Stimulated activated CD4-positive, alpha-beta T cell treated with anti-CD3 and anti-CD28 coated beads, Interleukin-2, amount 100 ng/mL, for 48 hours (primary cell): ENCODE results near the gene KDM2A.

Experiments used
- DNase-seq, 2 donors: peaks; one replicate each; pipeline ENCODE4 v3.0.0-alpha.2; 2020

KDM2A gene

DNA sequence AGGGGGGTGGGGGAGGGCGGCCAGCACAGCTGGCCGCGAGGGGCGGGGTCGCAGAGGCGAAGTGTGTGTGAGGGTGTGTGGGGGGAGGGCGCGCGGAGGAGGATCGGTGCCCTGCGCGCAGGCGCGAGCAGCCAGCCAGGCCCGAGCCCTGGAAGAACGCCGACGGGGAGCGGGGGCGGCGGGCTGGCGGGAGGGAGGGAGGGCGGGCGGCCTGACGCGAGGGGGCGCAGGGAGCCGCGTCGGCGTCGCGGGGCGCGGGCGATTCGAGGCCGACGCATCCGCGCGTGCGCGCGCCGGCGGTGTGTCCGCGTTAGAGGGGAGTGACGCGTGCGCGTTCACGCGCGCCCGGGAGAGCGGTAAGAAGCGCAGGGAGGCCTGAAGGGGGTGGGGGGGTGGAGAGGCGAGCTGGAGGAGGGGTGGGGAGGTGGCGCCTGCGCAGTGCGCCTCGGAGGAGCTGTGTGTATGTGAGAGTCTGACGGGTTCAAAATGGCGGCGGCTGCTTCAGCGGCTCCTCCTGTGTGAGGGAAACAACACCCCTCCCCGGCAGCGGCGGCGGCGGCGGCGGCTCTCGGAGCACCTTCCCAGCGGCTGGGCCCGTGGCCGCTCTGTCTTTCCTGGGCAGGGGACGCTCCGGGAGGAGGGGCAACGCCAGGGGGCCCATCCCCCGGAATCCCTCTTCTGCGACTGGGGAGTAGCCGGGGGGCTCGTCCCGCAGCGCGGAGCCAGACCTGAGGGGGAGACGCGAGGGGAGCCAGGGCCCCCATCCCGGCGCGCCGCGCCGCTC lies at the start of gene KDM2A:
KDM2A (plus strand) TSS at position 463 of the 784 bp plus-strand sequence. CDS start 2,054 bp downstream, outside the sequence.
- peak; percentile 93 to 98 for DNase-seq

DNA sequence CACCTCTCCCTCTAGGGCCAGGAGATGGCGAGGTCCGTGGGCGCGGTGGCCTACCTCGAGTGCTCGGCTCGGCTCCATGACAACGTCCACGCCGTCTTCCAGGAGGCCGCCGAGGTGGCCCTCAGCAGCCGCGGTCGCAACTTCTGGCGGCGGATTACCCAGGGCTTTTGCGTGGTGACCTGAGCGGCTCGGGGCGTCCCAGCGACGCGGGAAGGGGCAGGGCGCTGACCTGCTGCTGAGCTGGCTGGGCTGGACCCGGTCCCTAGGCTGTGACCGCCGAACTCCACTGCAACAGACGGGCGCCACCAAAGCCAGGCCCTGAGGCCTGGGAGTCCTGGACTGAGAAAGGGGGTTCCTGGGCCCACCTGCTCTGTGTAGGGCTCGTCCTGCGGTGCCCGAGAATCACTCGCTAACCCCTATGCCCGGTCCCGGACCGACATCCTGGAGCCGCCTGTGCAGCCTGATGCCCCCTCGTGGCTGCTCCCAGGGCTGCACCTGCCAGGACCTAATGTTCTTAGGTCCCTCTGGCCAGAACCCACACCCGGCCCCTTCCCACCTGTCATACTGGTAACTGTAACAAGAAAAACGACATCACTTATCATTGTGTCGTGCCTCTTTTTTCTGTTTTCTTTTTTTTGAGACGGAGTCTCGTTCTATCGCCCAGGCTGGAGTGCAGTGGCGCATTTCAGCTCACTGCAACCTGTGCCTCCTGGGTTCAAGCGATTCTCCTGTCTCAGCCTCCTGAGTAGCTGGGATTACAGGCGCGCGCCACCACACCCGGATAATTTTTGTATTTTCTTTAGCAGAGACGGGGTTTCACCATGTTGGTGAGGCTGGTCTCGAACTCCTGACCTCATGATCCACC lies 47.4 kb upstream of the KDM2A start:
- DNase-seq: peak; percentile 72 to 76

DNA sequence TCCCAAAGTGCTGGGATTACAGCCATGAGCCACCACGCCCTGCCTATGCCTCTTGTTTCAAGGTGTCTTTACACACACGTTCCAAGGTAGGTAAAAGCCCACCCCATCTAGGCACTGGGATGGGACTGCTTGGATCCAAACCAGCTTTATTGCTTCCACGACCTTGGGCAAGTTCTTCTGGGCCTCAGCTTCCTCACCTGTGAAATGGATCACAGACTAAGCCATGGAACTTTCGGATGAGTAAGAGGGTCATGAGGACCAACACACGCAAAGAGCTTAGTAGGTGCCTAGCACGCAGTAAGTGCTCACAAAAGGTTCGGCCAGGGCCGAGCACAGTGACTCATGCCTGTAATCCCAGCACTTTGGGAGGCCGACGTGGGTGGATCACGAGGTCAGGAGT lies 46.8 kb upstream of the KDM2A start:
- no peak for DNase-seq

DNA sequence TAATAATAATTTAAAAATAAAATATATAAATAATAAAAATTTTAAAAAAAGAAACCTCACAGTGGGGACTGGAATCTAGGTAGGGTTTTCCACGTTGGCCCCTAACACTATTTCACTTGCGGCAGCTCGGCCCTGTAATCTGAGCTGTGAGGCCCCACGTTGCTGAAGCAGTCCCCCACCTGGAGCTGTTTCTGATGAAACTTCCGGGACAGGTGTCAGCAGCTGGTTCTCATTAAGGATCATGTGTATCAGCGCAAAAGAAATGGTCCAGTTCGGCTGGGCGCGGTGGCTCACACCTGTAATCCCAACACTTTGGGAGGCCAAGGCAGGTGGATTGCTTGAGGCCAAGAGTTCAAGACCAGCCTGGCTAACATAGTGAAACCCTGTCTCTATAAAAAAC lies 45.2 kb upstream of the KDM2A start:
- DNase-seq: no peak

- DNase-seq: no peak
Measured at GRCh38 chr11:67076202-67076601, 42.9 kb upstream of the KDM2A start.

DNA sequence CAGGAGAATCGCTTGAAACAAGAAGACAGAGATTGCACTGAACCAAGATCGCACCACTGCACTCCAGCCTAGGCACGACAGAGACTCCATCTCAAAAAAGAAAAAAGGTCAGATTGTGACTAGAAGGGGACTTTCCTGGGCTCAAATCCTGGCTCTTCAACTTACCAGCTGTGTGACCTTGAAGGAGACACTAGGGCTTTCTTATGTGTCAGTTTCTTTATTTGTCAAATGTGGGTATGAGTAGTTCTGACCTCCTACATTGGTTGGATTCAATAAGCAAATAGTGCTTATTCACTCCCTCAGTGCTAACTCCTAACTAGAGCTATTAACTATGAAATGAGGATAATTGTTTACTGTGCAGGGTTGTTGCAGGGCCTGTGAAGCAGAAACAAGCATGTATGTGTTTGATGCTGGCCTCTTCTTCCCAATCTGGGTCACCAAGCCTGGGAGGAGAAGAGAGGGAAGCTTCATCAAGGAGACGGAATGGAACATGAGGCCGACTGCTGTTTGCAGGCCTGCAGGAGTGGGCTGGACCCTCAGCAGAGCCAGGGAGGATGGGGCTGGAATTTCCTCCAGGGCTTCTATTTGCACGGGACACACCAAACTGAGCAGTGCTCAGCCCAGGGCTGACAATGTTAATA lies 39.9 kb upstream of the KDM2A start:
- DNase-seq: no peak

GRCh38 chr11:67082071-67082791 lies 36.8 kb upstream of the KDM2A start:
- no peak for DNase-seq

GRCh38 chr11:67083786-67084366 lies 35.2 kb upstream of the KDM2A start:
- DNase-seq: no peak

- DNase-seq: no peak
Measured at GRCh38 chr11:67085617-67086016, 33.4 kb upstream of the KDM2A start.

GRCh38 chr11:67090717-67091116 lies 28.3 kb upstream of the KDM2A start:
- DNase-seq: no peak

- no peak for DNase-seq
Measured at GRCh38 chr11:67095214-67095507, 23.9 kb upstream of the KDM2A start.

DNA sequence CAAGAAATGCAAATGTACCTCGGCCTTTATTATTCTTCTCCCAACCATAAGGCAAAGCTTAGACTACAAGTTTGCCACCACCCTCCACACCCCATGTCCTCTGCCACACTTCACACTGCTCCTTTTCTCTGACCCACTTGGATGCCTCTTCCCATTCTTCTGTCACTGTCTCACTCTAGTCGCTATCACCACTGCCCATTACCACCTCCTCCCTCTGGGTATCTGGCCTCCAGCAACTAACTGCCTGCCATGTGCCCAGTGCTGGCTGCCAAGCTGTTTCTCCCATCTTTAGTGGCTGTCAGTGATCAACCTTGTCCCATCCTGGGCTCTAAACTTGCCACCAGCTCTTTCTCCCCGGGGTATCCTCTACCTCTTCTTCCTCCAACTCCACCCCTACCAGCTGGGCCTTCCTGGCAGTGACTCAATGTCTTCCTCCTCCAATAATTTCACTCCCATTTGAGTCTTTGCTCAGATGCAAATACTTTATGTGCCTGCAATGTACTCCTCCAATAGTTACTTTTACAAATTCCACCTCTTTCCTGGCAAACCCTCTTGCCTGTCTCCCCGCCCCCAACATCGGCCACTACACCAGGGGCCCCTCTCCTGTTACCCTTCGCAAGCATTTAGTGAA lies 20.1 kb upstream of the KDM2A start:
- DNase-seq: no peak

GRCh38 chr11:67099831-67100324 lies 19.2 kb upstream of the KDM2A start:
- no peak for DNase-seq

GRCh38 chr11:67102664-67103063 lies 16.4 kb upstream of the KDM2A start:
- no peak for DNase-seq

GRCh38 chr11:67105964-67106363 lies 13.1 kb upstream of the KDM2A start:
- DNase-seq: no peak

- no peak for DNase-seq
Measured at GRCh38 chr11:67111261-67111660, 7.8 kb upstream of the KDM2A start.

GRCh38 chr11:67113231-67113721 lies 5.8 kb upstream of the KDM2A start:
- DNase-seq: no peak

GRCh38 chr11:67114275-67114896 lies 4.7 kb upstream of the KDM2A start:
- no peak for DNase-seq

GRCh38 chr11:67116758-67117105 lies 2.3 kb upstream of the KDM2A start:
- DNase-seq: no peak

GRCh38 chr11:67117176-67117575 lies 1.9 kb upstream of the KDM2A start:
- DNase-seq: no peak

DNA sequence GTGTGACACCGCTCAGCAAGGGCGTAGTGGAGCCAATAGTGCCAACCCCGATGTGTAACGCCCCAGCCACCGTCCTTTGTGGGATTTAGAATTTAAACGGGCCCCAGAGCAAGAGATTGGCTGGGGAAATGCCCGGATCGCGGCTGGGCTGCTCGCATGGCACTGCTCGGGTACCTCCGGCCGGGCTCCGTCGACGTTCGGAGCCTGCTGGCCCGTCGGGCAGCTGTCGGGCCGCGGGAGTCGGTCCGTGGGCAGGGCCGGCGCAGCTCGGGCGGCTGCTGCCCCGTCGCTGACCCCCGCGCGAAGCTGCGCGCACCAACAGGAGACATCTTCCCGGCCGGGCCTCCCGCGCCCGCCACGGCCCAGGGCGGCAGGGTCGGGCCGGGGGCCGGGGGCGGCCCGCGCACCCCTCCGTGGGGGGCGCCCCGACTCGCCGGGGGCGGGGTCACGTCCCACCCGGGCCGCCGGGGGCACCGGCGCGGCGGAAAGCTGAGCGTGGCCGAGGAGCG lies 1.3 kb upstream of the KDM2A start:
- DNase-seq: peak in 1 of 2 donors; percentile 45
